Breast epithelium (tissue), 3 donors: ENCODE results near the gene ARMCX5.

Source experiments
- CTCF ChIP-seq, 3 donors: fragments of 450-650 bp; IDR thresholded peaks; one replicate each; pipeline ENCODE4 v1.5.1; 2016 to 2017; ENCODE audit warnings: antibody characterized with exemption in 3 of 3, mild to moderate bottlenecking in 3 of 3, moderate library complexity in 3 of 3
- POLR2A ChIP-seq: fragments of 450-650 bp; IDR thresholded peaks from one replicate; pipeline ENCODE4 v1.6.1; 2016; ENCODE audit warnings: antibody characterized with exemption, mild to moderate bottlenecking, moderate library complexity

GRCh38 chrX:102637561-102637960 lies 38.2 kb downstream of the ARMCX5 start:
- TF ChIP-seq CTCF (IDR thresholded peaks at IDR 0.05) (no peak), POLR2A (no peak)
